ENCODE data around the gene TBC1D10A. TPM values are rescaled to one million over a fixed set of nuclear protein-coding genes. Genes with fewer than 3 reads are reported as not detected.
A peak's percentile ranks its signal among the peaks of the same experiment; 100 is the strongest.

Gene TBC1D10A
- total RNA-seq, 1 experiment from 2014 or later, result 18.6 TPM

- Histone ChIP-seq H4K20me1 (ENCODE audit: insufficient read depth) (no peaks in the 10 kb centered on the region), H3K9me3 (ENCODE audit: control insufficient read depth in 1 of 2, insufficient read depth in 1 of 2, low read depth in 1 of 2, low read length in 2 of 2) (no peaks in the 10 kb centered on the region), H3K79me2 (ENCODE audit: insufficient read depth, low read length) (no peaks in the 10 kb centered on the region), H2AFZ (ENCODE audit: low read depth, low read length, poor library complexity, severe bottlenecking) (no peak overlapping the region), H3K27me3 (ENCODE audit: insufficient read depth, low read length) (no peaks in the 10 kb centered on the region), H3K4me3 (replicated peaks in 1 of 2; ENCODE audit: low read depth in 1 of 2, low read length in 2 of 2) (no peak overlapping the region), H3K9me2 (ENCODE audit: insufficient read depth) (no peaks in the 10 kb centered on the region), H3K9ac (ENCODE audit: low read length) (peak overlapping the region; percentile 18), H3K27ac (ENCODE audit: low read depth, low read length) (peak overlapping the region; percentile 50), H3K36me3 (ENCODE audit: control insufficient read depth in 1 of 2, insufficient read depth in 2 of 2, low read length in 2 of 2) (no peaks in the 10 kb centered on the region; a peak in 1 of 4 replicates), H3K4me2 (ENCODE audit: low read length) (peak overlapping the region; percentile 55), H3K4me1 (ENCODE audit: control insufficient read depth in 1 of 2, insufficient read depth in 2 of 2, low read length in 2 of 2) (peaks cover 71 to 77% of the 10 kb centered on the region in 2 experiments)
- CTCF ChIA-PET, result interaction anchor here (1.0 kb wide), 1 partner anchor 13 kb away, joined by 3 read pairs; the partner anchor contains the start of gene CASTOR1
- DNase-seq (ENCODE audit: low read depth, low spot score) (no peak), ATAC-seq (peak; percentile 78)
- RAD21 ChIA-PET (ENCODE audit: low non-redundant PET in 1 of 2, low total read pairs in 2 of 2, uncharacterized antibody in 2 of 2, unreplicated experiment in 2 of 2), result no interaction called here
- POLR2A ChIA-PET, result interaction anchor here (0.8 kb wide), 2 partner anchors 11 to 25 kb away, joined by 3 to 4 read pairs; partner anchors contain the start of gene TBC1D10A
- TF ChIP-seq EZH2 (IDR thresholded peaks at IDR 0.05), result no peak
- TF ChIP-seq SIN3A (IDR thresholded peaks at IDR 0.05; ENCODE audit: low read depth), result peak; percentile 39; the same call in 1 of the 2 replicates
- no peak for TF ChIP-seq CBX3 (IDR thresholded peaks at IDR 0.05; ENCODE audit: low read depth)
- TF ChIP-seq SP1 (IDR thresholded peaks at IDR 0.05; ENCODE audit: low read depth), result peak; percentile 73
- 0 out of 2 replicates have a peak, but pooled peaks have one; percentile 35 for TF ChIP-seq MAX (IDR thresholded peaks at IDR 0.05)
- BruUV-seq (replicated peaks), result no TSS peak
- intact Hi-C loops (cut with micrococcal nuclease), result no loop called here
These were observed 24.5 kb downstream of the TBC1D10A start for GRCh38 chr22:30301995-30302809.

GRCh38 chr22:30299322-30299721, 27.4 kb downstream of the TBC1D10A start:
- no peak overlapping the region for H3K4me2 ChIP-seq (ENCODE audit: low read length)
- H3K4me1 ChIP-seq (ENCODE audit: control insufficient read depth in 1 of 2, insufficient read depth in 2 of 2, low read length in 2 of 2), result peaks cover 44 to 48% of the 10 kb centered on the region in 2 experiments
- ChIA-PET POLR2A (no interaction called here), RAD21 (ENCODE audit: low non-redundant PET in 1 of 2, low total read pairs in 2 of 2, uncharacterized antibody in 2 of 2, unreplicated experiment in 2 of 2) (no interaction called here), CTCF (no interaction called here)
- no peaks in the 10 kb centered on the region for H3K79me2 ChIP-seq (ENCODE audit: insufficient read depth, low read length)
- no peak overlapping the region for H3K27ac ChIP-seq (ENCODE audit: low read depth, low read length)
- BruUV-seq (replicated peaks), result no TSS peak
- ATAC-seq, result no peak
- no peaks in the 10 kb centered on the region for H4K20me1 ChIP-seq (ENCODE audit: insufficient read depth)
- no peaks in the 10 kb centered on the region for H3K9me3 ChIP-seq (ENCODE audit: control insufficient read depth in 1 of 2, insufficient read depth in 1 of 2, low read depth in 1 of 2, low read length in 2 of 2)
- H3K27me3 ChIP-seq (ENCODE audit: insufficient read depth, low read length), result no peaks in the 10 kb centered on the region
- H3K36me3 ChIP-seq (ENCODE audit: control insufficient read depth in 1 of 2, insufficient read depth in 2 of 2, low read length in 2 of 2), result no peaks in the 10 kb centered on the region; a peak in 2 of 4 replicates
- H2AFZ ChIP-seq (ENCODE audit: low read depth, low read length, poor library complexity, severe bottlenecking), result no peak overlapping the region
- H3K4me3 ChIP-seq (replicated peaks in 1 of 2; ENCODE audit: low read depth in 1 of 2, low read length in 2 of 2), result no peak overlapping the region
- no peak overlapping the region for H3K9ac ChIP-seq (ENCODE audit: low read length)
- no peak for DNase-seq (ENCODE audit: low read depth, low spot score)
- H3K9me2 ChIP-seq (ENCODE audit: insufficient read depth), result no peaks in the 10 kb centered on the region
- intact Hi-C loops (cut with micrococcal nuclease), result no loop called here
- TF ChIP-seq FOSL1 (IDR thresholded peaks at IDR 0.05; ENCODE audit: low read depth), result no peak
- TF ChIP-seq, protein P1, sequence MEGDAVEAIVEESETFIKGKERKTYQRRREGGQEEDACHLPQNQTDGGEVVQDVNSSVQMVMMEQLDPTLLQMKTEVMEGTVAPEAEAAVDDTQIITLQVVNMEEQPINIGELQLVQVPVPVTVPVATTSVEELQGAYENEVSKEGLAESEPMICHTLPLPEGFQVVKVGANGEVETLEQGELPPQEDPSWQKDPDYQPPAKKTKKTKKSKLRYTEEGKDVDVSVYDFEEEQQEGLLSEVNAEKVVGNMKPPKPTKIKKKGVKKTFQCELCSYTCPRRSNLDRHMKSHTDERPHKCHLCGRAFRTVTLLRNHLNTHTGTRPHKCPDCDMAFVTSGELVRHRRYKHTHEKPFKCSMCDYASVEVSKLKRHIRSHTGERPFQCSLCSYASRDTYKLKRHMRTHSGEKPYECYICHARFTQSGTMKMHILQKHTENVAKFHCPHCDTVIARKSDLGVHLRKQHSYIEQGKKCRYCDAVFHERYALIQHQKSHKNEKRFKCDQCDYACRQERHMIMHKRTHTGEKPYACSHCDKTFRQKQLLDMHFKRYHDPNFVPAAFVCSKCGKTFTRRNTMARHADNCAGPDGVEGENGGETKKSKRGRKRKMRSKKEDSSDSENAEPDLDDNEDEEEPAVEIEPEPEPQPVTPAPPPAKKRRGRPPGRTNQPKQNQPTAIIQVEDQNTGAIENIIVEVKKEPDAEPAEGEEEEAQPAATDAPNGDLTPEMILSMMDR (IDR thresholded peaks at IDR 0.05 in 2 of 3, conservative IDR thresholded peaks at IDR 0.05 in 1 of 3; ENCODE audit: borderline replicate concordance in 1 of 3, insufficient read depth in 1 of 3, low read depth in 2 of 3, low read length in 2 of 3), result no peak
- no peak for TF ChIP-seq EZH2phosphoT487 (IDR thresholded peaks at IDR 0.05; ENCODE audit: borderline replicate concordance)
- no peak for TF ChIP-seq SP1 (IDR thresholded peaks at IDR 0.05; ENCODE audit: low read depth)
- no peak for TF ChIP-seq CEBPB (IDR thresholded peaks at IDR 0.05; ENCODE audit: low read depth)
- no peak for TF ChIP-seq TCF7L2 (IDR thresholded peaks at IDR 0.05; ENCODE audit: borderline replicate concordance, extremely low read depth, insufficient read depth, insufficient read length)
- no peak for TF ChIP-seq SRF (IDR thresholded peaks at IDR 0.05; ENCODE audit: low read depth)
- no peak for TF ChIP-seq MAX (IDR thresholded peaks at IDR 0.05)
- TF ChIP-seq, protein P2, sequence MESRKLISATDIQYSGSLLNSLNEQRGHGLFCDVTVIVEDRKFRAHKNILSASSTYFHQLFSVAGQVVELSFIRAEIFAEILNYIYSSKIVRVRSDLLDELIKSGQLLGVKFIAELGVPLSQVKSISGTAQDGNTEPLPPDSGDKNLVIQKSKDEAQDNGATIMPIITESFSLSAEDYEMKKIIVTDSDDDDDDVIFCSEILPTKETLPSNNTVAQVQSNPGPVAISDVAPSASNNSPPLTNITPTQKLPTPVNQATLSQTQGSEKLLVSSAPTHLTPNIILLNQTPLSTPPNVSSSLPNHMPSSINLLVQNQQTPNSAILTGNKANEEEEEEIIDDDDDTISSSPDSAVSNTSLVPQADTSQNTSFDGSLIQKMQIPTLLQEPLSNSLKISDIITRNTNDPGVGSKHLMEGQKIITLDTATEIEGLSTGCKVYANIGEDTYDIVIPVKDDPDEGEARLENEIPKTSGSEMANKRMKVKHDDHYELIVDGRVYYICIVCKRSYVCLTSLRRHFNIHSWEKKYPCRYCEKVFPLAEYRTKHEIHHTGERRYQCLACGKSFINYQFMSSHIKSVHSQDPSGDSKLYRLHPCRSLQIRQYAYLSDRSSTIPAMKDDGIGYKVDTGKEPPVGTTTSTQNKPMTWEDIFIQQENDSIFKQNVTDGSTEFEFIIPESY (IDR thresholded peaks at IDR 0.05; ENCODE audit: extremely low read depth, insufficient replicate concordance, low read length), result no peak
- no peak for TF ChIP-seq JUND (IDR thresholded peaks at IDR 0.05)
- no peak for TF ChIP-seq RAD21 (IDR thresholded peaks at IDR 0.05; ENCODE audit: low read depth)
- TF ChIP-seq POLR2AphosphoS5 (IDR thresholded peaks at IDR 0.05; ENCODE audit: low read depth, low read length), result no peak

All from HCT116 (cell line).